ENCODE results near the gene GPR15.
"Not testable (repeated sequence)": the region's sequence is repeated elsewhere in the genome, so short reads cannot be mapped to it uniquely, and the experiment has no call there.

Gene GPR15

DNA sequence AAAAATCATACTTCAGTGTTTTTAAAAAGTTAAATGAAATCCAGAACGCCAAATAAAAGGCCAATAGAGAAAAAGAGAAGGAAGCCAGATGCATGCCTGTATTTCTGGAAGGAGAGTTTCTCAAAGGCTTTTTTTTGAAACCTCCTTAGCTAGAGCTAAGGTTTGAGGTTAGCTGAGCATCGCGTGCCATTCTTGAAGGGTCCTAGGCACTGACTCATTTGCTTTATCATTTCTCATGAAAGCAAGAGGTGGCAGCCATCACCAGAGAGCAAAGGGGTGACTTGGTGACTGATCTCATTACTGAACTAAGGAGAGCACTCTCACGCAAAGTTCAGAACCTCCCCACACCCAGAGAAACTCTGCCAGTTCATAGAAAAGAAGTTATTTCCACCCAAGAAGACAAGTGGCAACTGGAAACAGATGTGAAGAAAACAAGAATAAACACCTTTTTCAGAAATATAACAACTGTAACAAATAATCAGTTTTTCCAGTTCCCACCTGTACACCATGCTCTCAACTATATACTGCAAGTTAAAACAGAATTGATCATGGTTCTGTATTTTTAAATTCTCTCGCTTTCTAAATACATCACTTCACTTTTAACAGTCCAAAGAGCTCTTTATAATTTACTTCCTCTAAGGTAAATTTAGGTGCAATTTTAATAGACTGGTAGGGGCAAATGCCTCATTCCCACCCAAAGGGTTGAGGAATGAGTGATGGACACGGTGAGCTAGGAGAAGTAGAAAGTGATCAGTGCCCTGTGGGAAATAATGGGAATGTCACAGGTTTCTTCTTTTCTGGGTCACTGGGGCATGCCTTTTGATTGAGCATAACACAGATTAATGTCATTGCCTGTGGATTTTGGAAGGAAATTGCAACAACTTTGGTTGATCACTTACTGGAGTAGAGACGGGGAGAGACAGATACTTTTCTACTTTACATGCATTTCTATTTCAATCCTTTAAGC lies 24.7 kb downstream of the GPR15 start:
- no peak overlapping the region for H3K27ac ChIP-seq
- no peak for TF ChIP-seq ZFX (IDR thresholded peaks at IDR 0.05; ENCODE audit: borderline replicate concordance)
- TF ChIP-seq, protein P1, sequence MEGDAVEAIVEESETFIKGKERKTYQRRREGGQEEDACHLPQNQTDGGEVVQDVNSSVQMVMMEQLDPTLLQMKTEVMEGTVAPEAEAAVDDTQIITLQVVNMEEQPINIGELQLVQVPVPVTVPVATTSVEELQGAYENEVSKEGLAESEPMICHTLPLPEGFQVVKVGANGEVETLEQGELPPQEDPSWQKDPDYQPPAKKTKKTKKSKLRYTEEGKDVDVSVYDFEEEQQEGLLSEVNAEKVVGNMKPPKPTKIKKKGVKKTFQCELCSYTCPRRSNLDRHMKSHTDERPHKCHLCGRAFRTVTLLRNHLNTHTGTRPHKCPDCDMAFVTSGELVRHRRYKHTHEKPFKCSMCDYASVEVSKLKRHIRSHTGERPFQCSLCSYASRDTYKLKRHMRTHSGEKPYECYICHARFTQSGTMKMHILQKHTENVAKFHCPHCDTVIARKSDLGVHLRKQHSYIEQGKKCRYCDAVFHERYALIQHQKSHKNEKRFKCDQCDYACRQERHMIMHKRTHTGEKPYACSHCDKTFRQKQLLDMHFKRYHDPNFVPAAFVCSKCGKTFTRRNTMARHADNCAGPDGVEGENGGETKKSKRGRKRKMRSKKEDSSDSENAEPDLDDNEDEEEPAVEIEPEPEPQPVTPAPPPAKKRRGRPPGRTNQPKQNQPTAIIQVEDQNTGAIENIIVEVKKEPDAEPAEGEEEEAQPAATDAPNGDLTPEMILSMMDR (IDR thresholded peaks at IDR 0.05): no peak

DNA sequence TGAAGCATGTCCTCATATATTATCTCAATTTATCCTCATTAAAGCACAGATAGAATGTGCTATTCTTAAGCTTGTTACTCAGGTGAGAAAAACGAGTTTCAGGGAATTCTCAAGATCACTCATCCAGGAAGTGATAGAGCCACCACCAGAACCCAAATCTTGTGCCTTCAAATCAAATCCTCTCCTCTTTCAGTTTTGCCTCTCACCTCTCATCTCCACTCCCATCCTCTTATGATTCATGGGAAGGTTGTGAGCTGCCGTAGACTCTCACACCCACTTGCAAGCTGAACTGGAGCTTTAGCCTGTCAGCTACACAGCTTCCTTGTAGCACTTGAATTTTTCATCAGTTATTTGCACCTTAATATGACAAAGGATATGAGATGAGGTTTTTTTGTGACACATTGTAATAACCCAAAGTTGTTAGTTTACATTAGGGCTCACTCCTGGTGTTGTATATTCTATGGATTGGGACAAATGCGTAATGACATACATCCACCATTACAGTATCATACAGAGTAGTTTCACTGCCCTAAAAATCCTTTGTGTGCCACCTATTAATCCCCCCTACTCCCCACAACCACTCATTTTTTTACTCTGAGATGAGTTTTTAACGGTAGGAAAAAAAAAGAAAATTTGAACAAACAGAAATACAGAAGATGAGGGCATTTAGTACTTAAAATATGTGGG lies 25.7 kb downstream of the GPR15 start:
- no peak for TF ChIP-seq ZFX (IDR thresholded peaks at IDR 0.05; ENCODE audit: borderline replicate concordance)
- TF ChIP-seq, protein P1 (IDR thresholded peaks at IDR 0.05): no peak

DNA sequence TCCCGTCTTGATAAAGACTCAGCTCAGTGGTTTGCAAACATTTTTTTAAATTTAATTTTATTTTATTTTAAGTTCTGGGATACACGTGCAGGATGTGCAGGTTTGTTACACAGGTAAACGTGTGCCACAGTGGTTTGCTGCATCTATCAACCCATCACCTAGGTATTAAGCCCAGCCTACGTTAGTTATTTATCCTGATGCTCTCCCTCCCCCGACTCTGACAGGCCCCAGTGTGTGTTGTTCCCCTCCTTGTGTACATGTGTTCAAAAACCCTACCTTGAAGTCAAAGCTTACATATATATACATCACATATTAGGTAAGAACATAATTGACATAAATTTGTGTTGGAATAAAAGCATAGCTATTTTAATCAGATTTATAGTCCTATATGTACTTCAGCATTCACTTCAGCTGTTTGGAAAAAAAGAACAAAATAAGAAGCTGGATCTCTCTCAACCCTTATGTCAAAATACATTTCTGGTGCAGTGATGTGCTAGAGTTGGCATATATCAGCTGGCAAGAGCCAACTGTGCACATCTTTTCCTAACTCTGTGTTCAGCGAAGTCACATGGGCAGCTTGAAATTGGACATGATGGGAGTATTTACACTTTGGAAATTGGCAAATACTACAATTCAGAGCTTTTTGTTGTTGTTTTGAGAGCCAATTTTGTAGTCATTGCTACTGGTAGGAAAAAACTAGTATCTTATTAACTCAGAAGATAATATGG lies 26.5 kb downstream of the GPR15 start:
- TF ChIP-seq ZFX (IDR thresholded peaks at IDR 0.05; ENCODE audit: borderline replicate concordance): no peak
- TF ChIP-seq, protein P1 (IDR thresholded peaks at IDR 0.05): no peak
- no peak overlapping the region for H3K27ac ChIP-seq

More for the DNA sequence above, 25.7 kb downstream of the GPR15 start:
- H3K27ac ChIP-seq: no peak overlapping the region

DNA sequence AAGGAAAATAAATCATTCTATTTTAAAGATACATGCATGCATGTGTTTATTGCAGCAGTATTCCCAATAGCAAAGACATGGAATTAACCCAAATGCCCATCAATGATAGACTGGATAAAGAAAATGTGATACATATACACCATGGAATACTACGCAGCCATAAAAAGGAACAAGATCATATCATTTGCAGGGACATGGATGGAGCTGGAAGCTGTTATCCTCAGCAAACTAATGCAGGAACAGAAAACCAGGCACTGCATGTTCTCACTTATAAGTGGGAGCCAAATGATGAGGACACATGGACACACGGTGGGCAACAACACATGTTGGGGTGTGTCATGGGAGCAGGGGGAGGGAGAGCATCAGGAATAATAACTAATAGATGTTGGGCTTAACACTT lies 28.0 kb downstream of the GPR15 start:
- not testable (repeated sequence) for H3K27ac ChIP-seq

DNA sequence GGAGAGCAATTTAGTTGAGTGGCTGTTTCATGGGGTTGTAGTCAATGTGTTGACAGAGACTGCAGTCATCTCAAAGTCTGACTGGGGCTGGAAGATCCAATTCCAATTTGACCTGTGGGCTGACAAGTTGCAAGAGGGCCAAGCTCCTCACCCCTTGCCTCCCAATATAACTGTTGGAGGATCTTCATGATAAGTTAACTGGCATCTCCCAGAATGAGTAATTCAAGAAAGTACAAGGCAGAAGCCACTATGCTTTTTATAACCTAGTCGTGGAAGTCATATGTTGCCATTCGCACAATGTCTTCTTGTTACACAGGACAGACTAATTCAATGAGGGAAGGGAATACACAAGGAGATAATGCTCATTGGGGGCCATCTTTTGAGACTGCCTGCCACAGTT lies 29.1 kb downstream of the GPR15 start:
- H3K27ac ChIP-seq: no peak overlapping the region
- TF ChIP-seq ZFX (IDR thresholded peaks at IDR 0.05; ENCODE audit: borderline replicate concordance): no peak
- TF ChIP-seq, protein P1 (IDR thresholded peaks at IDR 0.05): no peak

DNA sequence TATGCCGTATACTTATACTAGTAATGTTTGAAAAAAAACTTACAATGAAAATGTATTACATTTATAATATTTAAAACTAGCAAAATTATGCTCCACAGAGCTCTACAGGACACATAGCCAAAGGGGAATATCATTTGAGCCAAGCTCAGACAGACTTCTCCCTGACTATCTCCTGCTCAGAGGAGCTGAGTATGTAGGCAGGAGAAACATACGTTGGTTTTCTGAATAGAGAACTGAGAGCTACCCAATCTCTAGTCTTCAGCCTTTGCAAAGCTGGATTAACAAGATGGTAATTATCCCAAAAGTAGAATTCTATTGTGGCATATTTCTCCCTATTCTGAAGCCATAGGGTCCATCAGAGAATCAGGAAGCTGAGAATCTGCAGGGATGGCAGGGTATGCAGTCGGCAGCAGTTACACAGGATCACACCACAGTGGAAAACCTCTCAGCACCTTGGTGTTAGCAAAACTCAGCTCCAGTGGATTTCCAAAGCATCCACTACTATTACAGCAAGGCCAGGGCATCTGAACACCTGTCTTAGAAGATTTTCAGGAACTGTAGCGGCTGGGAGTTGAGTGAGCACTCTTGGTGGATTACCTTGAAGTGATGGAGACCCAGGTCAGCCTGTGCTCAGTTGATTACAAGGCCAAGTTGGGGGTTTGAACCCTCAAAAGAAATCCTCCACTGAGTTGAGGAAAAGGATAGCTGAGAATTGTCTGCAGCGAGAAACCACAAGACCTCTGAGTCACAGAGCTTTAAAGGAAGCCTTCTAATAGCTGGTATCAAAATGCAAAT lies 30.1 kb downstream of the GPR15 start:
- H3K27ac ChIP-seq: no peak overlapping the region

More for the DNA sequence above, 30.1 kb downstream of the GPR15 start:
- TF ChIP-seq ZFX (IDR thresholded peaks at IDR 0.05; ENCODE audit: borderline replicate concordance): no peak
- TF ChIP-seq, protein P1 (IDR thresholded peaks at IDR 0.05): no peak

Measured in 22Rv1 (cell line).